Peyer's patch (tissue), 4 donors: ENCODE data around the gene HCRTR1.

ENCODE experiments used
- POLR2A ChIP-seq, 2 donors: fragments of 450-650 bp; IDR thresholded peaks; one replicate each; pipeline ENCODE4 v1.5.1; 2017; ENCODE audit warnings: antibody characterized with exemption in 2 of 2, mild to moderate bottlenecking in 2 of 2, moderate library complexity in 2 of 2
- TF ChIP-seq, protein P1 (sequence below), 6 experiments: fragments of 450-650 bp in 4 of 6; fragments of 200-600 bp in 2 of 6; sonication (generic) in 1 of 6; IDR thresholded peaks; one replicate each; pipeline ENCODE4 v1.5.1; 2017 to 2019; ENCODE audit warnings: antibody characterized with exemption in 6 of 6, mild to moderate bottlenecking in 3 of 6, moderate library complexity in 1 of 6

DNA sequence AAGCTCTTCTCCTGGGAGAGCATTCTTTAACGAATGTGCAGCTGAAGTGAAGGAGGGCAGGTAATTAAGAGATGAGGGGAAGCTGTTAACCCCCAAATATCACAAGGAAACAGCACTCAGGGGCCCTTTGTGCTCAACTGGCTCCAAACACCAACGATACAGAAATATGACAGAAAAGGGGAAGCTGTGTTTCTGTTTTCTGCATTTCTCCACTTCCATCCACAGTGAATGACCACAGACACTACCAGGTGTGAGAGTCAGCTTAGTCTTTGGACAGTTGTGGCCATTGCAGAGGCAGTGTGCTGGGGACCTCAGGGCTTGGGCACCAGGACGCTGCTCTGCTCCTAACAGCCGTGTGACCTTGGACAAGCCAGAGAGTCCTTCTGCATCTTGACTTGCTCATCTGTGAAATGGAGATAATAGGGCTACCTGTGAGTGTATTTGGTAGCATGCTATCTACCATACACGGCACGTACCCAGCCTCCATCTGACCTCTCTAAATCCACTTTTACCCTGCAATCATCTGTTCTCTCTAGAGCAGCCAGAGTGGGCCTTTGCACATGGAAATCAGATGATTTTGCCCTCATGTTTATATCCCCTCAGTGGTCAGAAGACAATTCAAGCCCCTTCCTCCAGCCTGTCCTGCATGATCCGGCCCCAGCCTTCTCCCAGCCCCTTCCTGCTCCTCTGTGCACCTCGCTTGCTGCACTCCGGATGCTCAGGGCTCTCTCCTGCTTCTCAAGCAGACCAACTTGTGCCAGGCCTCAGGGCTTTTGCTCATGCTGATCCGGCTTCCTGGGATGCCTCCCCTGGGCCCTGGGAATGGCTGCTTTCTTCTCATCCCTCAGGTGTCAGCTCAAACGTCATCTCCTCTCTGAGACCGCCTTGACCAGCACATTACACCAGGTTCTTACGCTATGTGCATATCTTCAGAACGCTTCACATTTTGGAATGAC, 45.9 kb upstream of the HCRTR1 start:
- TF ChIP-seq, protein P1, sequence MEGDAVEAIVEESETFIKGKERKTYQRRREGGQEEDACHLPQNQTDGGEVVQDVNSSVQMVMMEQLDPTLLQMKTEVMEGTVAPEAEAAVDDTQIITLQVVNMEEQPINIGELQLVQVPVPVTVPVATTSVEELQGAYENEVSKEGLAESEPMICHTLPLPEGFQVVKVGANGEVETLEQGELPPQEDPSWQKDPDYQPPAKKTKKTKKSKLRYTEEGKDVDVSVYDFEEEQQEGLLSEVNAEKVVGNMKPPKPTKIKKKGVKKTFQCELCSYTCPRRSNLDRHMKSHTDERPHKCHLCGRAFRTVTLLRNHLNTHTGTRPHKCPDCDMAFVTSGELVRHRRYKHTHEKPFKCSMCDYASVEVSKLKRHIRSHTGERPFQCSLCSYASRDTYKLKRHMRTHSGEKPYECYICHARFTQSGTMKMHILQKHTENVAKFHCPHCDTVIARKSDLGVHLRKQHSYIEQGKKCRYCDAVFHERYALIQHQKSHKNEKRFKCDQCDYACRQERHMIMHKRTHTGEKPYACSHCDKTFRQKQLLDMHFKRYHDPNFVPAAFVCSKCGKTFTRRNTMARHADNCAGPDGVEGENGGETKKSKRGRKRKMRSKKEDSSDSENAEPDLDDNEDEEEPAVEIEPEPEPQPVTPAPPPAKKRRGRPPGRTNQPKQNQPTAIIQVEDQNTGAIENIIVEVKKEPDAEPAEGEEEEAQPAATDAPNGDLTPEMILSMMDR (IDR thresholded peaks at IDR 0.05): no peak
- TF ChIP-seq POLR2A (IDR thresholded peaks at IDR 0.05): no peak
